HG02981 (cell line): ENCODE data around the gene DUSP28.

Source experiments
- ATAC-seq: cut with Tn5 transposase; IDR thresholded peaks from one replicate; pipeline ENCODE4 v1.9.1; 2021; ENCODE audit warnings: mild to moderate bottlenecking, moderate library complexity; ENCODE audit not compliant: unreplicated experiment

The DUSP28 gene

DNA sequence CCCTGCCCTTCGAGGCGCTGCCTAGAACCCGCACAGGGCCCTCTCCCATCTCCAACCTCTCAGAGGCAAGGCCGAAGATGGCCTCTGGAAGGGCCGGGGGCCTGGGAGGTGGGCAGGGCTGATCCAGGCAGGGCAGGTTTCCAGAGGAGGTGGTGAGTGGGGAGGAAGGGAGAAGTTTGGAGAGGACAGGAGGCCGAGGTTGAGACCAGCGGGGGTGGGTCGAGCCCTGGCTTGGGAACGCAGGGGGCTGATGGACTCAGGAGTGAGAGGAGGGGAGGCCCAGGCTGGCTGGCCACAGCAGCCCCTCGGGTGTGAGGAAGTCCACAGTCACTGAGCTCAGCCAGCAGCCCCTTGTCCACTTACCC, 36.9 kb downstream of the DUSP28 start:
- ATAC-seq = no peak

DNA sequence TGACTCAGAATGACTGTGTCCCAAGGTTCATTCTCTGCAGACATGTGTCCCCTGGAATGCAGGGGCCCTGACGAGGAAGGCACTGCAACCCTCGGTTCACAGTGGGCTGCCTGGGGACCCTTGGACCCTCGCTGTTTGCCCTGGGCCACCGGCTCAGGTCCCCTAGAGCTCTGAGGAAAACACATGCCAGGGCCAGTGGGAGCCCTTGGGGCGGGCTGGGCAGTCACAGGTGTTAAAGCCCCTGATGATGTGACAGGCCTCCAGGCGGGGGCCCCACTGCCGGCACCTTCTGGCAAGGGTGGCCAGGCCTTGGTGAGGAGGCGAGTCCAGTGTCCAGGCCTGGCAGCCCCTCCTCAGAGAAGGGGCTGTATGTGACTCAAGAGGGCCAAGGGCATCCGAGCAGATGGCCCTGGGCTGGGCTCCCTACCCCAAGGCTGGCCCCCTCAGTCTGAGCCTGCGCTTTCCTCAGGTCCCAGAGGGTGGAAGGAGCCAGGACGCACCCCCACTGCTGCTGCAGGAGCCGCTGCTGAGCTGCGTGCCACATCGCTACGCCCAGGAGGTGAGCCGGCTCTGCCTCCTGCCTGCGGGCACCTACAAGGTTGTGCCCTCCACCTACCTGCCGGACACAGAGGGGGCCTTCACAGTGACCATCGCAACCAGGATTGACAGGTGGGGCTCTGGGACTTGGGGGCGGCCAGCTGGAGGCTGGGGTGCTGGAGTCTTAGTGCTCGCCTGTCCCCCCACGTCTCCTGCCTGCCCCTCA, 37.4 kb downstream of the DUSP28 start:
- no peak for ATAC-seq

DNA sequence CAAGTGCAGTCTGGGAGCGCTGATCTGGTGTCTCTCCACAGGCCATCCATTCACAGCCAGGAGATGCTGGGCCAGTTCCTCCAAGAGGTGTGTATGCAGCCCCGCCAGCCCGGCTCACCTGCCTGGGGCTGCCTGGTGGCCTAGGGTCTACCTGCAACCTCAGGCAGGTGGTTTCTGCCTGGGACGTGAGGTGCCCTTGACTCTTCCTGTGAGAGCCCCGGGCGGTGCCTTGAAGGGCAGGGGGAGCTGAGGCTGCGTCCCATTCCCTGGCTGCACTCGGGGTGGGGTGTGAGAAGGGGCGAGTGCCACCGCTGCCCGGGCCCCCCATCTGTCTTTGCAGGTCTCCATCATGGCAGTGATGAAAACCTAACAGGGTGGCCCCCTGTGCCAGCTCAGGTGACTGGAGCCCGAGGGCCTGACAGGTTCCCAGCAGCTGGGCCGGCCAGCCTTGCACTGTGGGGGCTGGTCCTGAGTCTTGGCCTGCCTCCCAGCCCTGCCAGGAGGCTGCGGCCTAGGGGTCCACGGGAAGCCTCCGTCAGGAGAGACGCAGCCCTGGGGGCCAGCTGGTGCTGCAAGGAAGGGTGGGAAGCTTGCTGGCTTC, 38.3 kb downstream of the DUSP28 start:
- ATAC-seq = no peak

DNA sequence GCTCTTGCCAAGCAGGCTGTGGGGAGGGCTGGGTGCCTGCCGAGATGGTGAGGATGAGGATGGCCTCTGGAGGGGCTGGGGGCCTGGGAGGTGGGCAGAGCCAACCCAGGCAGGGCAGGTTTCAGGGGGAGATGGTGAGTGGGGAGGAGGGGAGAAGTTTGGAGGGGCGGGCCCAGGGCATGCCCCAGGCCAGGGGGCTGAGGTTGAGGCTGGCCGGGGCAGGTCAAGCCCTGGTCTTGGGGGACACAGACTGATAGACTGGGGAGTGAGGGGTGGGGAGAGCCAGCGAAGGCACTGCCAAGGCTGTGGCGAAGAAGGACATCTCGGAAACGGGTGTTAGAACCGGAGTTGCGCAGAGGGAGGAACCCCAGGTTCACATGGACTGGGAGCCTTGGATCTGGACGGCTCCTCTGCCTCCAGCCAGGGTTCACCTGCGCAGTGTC, 39.0 kb downstream of the DUSP28 start:
- ATAC-seq = no peak

DNA sequence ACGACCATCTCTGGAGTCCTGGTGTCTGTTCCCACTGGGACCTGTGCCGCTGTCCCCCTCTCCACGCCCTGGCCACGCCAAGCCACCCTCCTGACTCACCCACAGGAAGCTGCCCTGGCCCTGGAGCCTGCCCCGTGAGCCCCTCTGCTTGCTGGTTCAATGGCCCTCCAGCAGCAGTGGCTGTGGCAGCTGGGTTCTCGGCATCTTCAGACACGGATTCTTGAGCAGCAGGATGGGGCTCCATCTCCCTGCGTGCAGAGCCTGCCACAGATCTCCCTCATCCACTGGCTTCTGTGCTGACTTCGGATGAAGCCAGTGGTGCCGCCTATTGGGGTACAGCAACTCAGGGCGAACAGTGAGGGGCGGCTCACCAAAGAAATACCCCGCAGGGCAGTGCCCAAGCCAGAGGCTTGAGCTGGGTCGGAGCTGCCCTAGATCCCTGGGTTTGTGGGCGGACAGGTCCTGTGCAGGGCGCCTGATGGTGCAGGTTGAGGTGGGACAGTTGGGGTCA, 40.3 kb downstream of the DUSP28 start:
- no peak for ATAC-seq

DNA sequence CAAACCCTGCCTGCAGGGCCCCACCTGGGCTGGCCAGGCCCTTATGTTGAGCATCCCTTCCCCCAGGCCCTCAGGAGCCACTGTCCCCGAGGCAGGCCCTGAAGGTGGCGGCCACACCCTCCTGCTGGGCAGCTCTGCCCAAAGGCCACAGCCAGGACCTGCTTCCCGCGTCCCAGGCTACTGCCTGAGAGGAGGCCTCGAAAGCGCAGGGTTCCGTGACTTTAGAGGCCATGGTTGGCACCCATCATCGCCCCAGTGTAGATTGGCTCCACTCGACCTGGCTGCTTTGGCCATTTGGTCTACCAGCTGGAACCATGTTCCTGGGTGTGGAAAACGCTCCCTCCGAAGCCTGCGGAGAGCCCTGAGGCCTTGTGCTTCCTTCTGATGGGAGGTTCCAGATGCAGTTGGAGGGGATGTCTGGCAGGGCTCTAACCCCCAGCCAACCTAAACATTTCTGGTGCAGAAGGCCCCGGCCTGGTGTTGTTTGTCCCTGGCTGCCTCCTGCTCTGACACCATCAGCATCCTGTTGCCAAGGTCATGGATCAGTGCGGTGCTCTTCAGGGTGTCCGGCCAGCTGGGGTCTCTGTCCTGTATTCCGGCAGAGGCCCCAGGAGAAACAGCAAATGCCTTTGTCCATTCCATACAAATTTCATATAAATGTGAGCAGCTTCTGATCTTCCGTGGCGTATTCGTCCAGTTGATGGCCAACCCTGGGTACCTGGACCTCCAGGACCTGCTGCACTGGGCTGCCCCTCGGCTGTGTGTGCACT, 41.1 kb downstream of the DUSP28 start:
- no peak for ATAC-seq

DNA sequence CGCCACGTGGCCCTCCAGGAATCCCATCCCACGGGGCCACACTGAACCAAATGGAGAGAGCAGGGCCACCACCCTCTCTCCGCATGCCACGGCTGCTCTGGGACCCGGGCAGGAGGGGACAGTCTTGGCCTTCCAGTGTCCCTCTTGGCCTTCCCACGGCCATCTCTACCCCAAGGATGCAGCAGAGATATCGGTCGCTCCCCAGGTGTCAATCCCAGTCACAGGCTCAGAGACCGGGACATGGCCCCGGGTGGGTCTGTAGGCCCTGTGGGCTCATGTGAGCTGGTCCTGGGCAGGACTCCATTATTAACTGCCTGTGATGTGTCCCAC, 41.6 kb downstream of the DUSP28 start:
- no peak for ATAC-seq

DNA sequence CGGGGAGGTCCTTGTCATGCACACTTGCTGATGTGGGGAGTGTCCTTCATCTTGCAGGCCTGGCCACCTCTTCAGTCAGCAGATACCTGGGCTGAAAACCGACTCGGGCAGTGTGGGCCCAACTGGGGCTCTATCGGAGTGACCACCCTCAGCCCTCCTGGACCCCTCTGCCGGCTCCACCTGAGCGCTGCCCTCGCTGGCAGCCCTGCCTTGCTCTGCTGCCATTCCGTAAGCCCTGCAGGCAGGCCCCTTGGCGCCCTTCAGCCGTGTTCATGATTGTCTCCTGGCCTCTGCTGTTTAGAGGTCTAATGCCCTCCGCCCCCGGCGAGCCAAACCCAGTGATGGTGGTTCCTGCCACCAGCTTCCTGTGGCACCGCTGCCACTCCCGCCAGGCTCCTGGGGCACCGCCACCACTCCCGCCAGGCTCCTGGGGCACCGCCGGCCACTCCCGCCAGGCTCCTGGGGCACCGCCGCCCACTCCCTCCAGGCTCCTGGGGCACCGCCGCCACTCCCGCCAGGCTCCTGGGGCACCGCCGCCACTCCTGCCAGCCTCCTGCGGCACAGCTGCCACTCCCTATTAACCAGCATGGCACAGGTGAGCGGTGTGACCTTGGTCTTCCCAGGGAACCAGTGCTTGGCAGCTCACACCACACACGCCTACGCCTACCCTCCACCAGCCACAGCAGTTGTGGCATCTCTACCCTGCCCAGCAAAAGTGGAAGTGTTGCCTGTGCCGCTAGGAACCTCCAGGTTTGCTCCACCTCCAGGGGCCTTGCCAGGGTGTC, 42.3 kb downstream of the DUSP28 start:
- no peak for ATAC-seq

DNA sequence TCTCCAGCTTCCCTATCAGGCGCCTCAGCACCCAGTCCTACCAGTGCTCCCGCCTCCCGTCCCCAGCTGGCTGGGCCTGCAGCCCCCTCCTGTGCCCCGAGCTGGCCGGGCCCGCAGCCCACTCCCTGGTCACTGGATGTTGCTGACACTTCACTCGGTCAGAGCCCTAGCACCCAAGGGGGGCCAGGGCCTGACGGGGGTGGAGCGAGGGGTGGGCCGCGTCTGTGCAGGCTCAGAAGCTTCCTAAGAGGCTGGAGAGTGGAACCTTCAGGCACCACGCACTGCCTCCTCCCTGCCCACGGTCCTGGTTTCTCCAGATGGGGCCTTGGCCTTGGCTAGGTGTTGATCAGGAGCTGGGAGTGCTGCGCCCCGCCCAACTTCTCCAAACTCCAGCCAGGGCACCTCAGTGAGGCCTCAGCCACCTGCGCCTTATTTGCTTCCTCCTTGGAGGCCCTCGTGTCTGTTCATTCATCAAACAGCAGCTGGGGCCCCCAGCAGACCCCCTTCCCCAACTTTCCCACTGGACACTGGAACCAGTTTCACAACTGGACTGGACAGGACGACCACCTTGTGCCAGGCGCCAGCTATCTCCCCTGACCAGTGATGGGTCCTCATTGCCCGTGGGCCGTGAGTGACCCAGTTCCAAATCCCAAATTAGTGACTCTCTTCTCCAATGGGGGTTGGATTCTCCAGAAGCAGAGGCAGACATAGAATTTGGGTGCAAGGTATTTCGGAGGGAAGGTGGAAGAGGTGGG, 43.1 kb downstream of the DUSP28 start:
- no peak for ATAC-seq

DNA sequence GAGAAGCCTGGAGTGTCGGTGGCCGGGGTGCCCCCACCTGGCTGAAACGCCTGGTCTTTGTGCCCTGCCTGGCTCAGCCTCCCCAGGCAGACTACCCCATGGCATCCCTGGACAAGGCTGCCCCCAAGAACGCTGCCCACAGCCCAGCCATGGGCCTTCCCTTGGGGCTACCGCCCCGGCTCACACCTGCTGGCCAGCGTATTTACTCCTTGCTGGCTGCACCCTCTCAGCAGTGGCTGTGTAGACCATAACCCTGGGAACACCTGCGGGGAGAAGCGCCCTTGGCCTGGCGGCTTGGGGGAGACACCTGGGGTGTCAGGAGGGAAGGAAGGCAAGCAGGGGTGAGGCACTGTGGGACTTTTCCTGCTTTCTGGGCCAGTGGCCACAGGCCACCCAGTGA, 43.7 kb downstream of the DUSP28 start:
- no peak for ATAC-seq

DNA sequence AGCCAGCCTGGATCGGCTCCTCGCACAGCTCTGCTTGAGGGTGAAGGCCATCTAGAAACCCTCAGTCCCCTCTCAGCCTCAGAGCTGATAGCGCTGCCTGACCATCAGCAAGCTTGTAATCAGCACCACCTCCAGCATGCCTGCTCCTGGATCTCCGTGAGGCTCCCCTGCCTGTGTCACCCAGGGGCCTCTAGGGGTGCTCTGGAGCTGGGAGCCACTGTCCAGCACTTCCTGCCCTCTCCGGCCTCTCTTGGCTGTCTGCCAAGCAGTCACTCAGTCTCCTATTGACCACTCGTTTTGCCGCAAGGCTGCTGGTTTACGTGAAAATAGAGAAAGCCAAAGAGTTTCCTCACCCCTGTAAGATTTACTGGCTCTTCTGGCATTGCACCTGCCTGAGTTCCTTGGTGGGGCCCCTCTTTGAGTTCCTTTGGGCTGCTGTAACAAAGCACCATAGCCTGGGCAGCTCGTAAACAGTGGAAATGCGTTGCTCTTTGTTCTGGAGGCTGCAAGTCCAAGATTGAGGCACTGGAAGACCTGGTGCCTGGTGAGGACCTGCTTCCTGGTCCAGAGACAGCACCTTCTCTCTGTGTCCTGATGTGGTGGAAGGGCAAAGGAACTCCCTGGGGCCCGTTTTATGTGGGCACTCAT, 44.3 kb downstream of the DUSP28 start:
- ATAC-seq = no peak

DNA sequence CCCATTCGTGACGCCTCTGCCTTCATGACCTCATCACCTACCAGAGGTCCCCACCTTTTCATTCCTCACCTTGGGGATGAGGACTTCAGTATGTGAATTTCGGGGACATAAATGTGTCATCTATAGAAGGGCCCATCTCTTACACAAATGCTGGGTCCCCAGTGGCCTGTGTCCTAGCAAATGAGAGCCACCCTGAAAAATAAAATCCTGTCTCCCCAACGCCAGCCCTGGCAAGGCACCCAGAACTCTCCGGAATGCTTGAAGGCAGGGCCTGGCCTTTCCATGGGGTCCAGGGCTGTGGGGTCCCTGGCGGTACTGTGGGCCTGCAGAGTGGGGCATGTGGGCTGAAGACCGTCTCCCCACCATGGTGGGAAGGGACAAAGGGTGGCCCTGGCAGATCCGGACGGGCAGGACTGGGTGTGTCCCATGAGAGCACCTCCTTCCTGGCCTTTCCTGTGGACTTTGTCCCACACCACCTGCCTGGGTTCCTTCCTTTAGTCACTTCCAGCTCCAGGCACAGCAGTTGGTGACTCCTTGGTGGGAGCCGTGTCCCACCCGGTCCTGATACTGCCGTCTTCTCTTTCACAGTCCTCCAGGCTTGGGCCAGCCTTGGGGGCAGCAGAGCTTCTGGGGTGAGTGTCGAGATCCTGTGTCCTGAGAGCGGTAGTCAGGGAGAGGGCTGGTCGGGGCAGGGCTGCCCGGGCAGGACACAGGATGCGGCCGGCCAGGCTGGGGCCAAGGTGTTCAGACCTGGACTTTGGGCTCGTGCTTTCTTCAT, 45.0 kb downstream of the DUSP28 start:
- no peak for ATAC-seq

DNA sequence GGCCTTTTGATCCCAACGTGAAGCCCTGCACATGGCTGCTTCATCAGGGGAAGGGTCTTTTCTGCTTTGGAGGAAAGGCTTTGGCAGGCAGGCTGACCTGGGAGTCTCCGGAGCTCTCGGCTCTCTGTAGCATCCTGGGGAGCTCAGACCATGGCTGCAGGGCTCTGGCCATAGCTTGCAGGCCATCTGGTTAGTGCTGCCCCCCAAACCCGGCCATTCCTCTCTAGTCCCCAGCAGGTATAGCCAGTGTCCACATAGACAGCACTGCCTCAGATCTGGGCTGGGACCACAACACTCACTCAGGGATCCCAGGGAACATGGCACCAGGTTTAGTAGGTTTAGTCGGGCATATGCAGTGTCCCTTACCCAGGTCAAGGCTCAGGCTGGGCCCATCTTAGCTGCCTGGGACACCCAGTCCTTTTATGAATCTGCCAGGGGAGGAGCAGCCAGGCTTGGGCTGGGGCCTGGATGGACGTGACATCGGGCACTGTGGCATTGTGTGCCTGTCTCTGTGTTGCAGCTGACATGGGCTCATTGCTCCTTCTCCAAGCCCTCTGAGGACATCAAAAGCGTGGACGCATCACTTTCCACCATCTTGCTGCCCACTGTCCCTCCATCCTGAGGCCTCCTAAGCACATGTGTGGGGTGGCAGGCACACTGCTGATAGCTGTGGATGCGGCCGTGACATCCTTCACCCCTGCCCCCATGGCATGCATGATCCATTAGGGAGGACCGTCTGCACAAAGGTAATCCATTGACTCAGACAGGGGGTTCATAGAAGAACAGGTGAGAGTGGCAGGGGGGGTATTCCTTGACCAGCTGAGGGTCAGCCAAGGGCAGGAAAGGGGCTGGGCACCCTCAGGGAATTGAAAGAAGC, 45.9 kb downstream of the DUSP28 start:
- ATAC-seq = no peak

DNA sequence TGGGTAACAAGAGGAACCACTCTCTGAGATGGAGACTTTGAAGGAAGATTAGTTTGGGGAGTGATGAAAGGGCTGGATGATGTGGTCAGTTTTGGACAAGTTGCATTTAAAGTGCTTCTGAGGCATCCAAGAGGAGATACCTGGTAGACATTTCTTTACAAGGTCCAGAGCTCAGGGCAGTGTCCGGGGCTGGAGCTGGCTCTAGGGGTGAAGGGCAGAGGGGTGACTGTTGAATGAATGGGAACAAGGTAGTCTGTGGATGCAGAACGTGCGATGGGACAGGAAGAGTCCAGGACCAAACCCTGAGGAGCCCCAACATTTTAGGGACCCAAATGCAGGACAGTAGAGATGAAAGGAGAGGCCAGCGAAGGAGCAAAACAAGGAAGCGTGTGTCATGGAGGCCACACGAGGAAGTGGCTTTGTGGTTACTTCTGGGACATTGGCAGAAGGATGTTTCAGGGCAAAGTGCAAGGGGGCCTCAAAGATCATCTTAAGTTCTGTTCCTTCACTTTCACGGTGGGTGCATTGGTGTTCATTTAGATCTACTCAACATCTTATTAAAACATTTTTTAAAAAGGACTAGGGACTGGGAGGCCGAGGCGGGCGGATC, 51.5 kb downstream of the DUSP28 start:
- no peak for ATAC-seq
